Activated T-cell treated with anti-CD3 and anti-CD28 coated beads for 1 hour (primary cell): ENCODE data around the gene FAIM2.

Source experiments
- DNase-seq: peaks from one replicate; pipeline ENCODE4 v3.0.0-alpha.2; 2020; ENCODE audit warnings: low read depth

The FAIM2 gene

GRCh38 chr12:49939307-49939706 lies 35.6 kb upstream of the FAIM2 start:
- no peak for DNase-seq

GRCh38 chr12:49937639-49938300 lies 34.1 kb upstream of the FAIM2 start:
- DNase-seq = no peak

GRCh38 chr12:49936925-49937324 lies 33.2 kb upstream of the FAIM2 start:
- no peak for DNase-seq

GRCh38 chr12:49934505-49934904 lies 30.8 kb upstream of the FAIM2 start:
- DNase-seq = no peak

GRCh38 chr12:49933796-49934195 lies 30.1 kb upstream of the FAIM2 start:
- no peak for DNase-seq

GRCh38 chr12:49932533-49933130 lies 28.9 kb upstream of the FAIM2 start:
- DNase-seq = no peak

GRCh38 chr12:49932023-49932422 lies 28.3 kb upstream of the FAIM2 start:
- no peak for DNase-seq

GRCh38 chr12:49930515-49931288 lies 27.0 kb upstream of the FAIM2 start:
- DNase-seq = no peak

- no peak for DNase-seq
These were observed 25.9 kb upstream of the FAIM2 start for GRCh38 chr12:49929581-49929980.

GRCh38 chr12:49928471-49928870 lies 24.8 kb upstream of the FAIM2 start:
- no peak for DNase-seq

- no peak for DNase-seq
These were observed 21.9 kb upstream of the FAIM2 start for GRCh38 chr12:49925433-49926204.

- no peak for DNase-seq
These were observed 21.0 kb upstream of the FAIM2 start for GRCh38 chr12:49924628-49925246.

GRCh38 chr12:49923880-49924556 lies 20.3 kb upstream of the FAIM2 start:
- DNase-seq = no peak

GRCh38 chr12:49923035-49923644 lies 19.4 kb upstream of the FAIM2 start:
- DNase-seq = no peak

GRCh38 chr12:49922349-49923034 lies 18.8 kb upstream of the FAIM2 start:
- no peak for DNase-seq

- no peak for DNase-seq
These were observed 18.2 kb upstream of the FAIM2 start for GRCh38 chr12:49921936-49922335.

GRCh38 chr12:49921299-49921698 lies 17.6 kb upstream of the FAIM2 start:
- DNase-seq = no peak

GRCh38 chr12:49920915-49921286 lies 17.2 kb upstream of the FAIM2 start:
- no peak for DNase-seq

- no peak for DNase-seq
These were observed 16.7 kb upstream of the FAIM2 start for GRCh38 chr12:49920241-49920914.

GRCh38 chr12:49917788-49918173 lies 14.1 kb upstream of the FAIM2 start:
- DNase-seq = no peak
